K562 (cell line): Measurements from ENCODE around the gene FAM169A.

Experiments
- E2F6 ChIP-seq, 2 experiments: IDR thresholded peaks; 2 replicates each; pipeline ENCODE4 v1.6.1; 2011; ENCODE audit warnings: borderline replicate concordance in 1 of 2, control low read depth in 1 of 2, low read depth in 1 of 2, low read length in 1 of 2, mild to moderate bottlenecking in 1 of 2, mixed read lengths in 1 of 2, moderate library complexity in 1 of 2; ENCODE audit not compliant: insufficient read depth in 1 of 2, insufficient read length in 1 of 2, poor library complexity in 1 of 2, severe bottlenecking in 1 of 2; ENCODE audit errors: extremely low read depth in 1 of 2
- NR2C2 ChIP-seq, 2 experiments: fragments of 200-800 bp in 1 of 2; sonication (Bioruptor generic) in 1 of 2; sonication (generic) in 1 of 2; formaldehyde crosslinking in 1 of 2; IDR thresholded peaks; 2 replicates each; pipeline versions ENCODE4 v1.6.1 to v1.8.0; 2016 to 2022; ENCODE audit warnings: mild to moderate bottlenecking in 1 of 2, missing compliant biosample characterization in 1 of 2, missing genetic modification characterization in 1 of 2, missing genetic modification reagents in 1 of 2
- ZEB2 ChIP-seq: fragments of 450-650 bp; IDR thresholded peaks from 2 replicates; pipeline ENCODE4 v1.6.1; 2016

- TF ChIP-seq ZEB2 (peak; percentile 99), NR2C2 (CRISPR knock-in tag; IDR thresholded peaks at IDR 0.05) (peak; percentile 79), NR2C2 (tag; IDR thresholded peaks at IDR 0.05) (peak; percentile 89), E2F6 (IDR thresholded peaks at IDR 0.05; ENCODE audit: borderline replicate concordance in 1 of 2, extremely low read depth in 1 of 2, insufficient read depth in 1 of 2, insufficient read length in 1 of 2, low read depth in 1 of 2, low read length in 1 of 2, poor library complexity in 1 of 2, severe bottlenecking in 1 of 2) (no peak)
Measured at GRCh38 chr5:74766849-74767578, 99.2 kb downstream of the FAM169A start, which contains the start of the genes GFM2 and NSA2.
